Endothelial cell of umbilical vein (primary cell): Measurements from ENCODE around the gene PRF1. TPM values are rescaled to one million over a fixed set of nuclear protein-coding genes. Genes with fewer than 3 reads are reported as not detected.

Experiments
- BruUV-seq: library from RNA; stranded (reverse); fragments of 400-500 nt; replicated peaks from 2 replicates; lab custom pipeline; 2021; lab: Mats Ljungman, UMichigan
- CTCF ChIA-PET: fragments of 300-600, 350-600 bp; sonication (Branson Sonifier 250); formaldehyde crosslinking; loops from one replicate; lab custom pipeline; 2021; ENCODE audit warnings: antibody characterized with exemption, inconsistent platforms; lab: Charles Lee
- POLR2A ChIA-PET: fragments of 300-600, 350-600 bp; sonication (Branson Sonifier 250); formaldehyde crosslinking; loops from one replicate; lab custom pipeline; 2021; ENCODE audit warnings: antibody characterized with exemption, inconsistent platforms; lab: Charles Lee
- DNase-seq: peaks from one replicate; pipeline ENCODE4 v3.0.0-alpha.2; 2011; ENCODE audit warnings: low read depth, low spot score
- FAIRE-seq: peaks from 2 replicates; lab custom pipeline; 2011; peaks lifted over from hg19 to GRCh38; lab: Jason Lieb, UNC
- H2AFZ ChIP-seq: 2 replicates; pipeline ENCODE4 v1.6.0; 2012; ENCODE audit warnings: low read depth, low read length, control low read depth, inconsistent platforms
- H3K27ac ChIP-seq: 2 replicates; pipeline ENCODE4 v1.5.1; 2011; ENCODE audit warnings: low read depth, mild to moderate bottlenecking, control low read depth, low read length, moderate library complexity; ENCODE audit not compliant: insufficient read depth
- H3K27me3 ChIP-seq, 2 experiments: 2 replicates each; pipeline versions ENCODE4 v1.6.0 to v1.6.1; 2011; ENCODE audit warnings: low read length in 2 of 2, mixed read lengths in 1 of 2; ENCODE audit not compliant: control insufficient read depth in 2 of 2, insufficient read depth in 2 of 2
- H3K36me3 ChIP-seq, 2 experiments: 2 replicates in 1 of 2; 3 replicates in 1 of 2; pipeline ENCODE4 v1.5.1; 2011; ENCODE audit warnings: low read length in 2 of 2, mild to moderate bottlenecking in 1 of 2, moderate library complexity in 1 of 2; ENCODE audit not compliant: control insufficient read depth in 2 of 2, insufficient read depth in 2 of 2; ENCODE audit errors: extremely low read depth in 1 of 2
- H3K4me1 ChIP-seq: 3 replicates; pipeline ENCODE4 v1.5.1; 2011; ENCODE audit warnings: mild to moderate bottlenecking, low read length; ENCODE audit not compliant: control insufficient read depth, insufficient read depth; ENCODE audit errors: extremely low read depth
- H3K4me2 ChIP-seq: 2 replicates; pipeline ENCODE4 v1.6.1; 2011; ENCODE audit warnings: low read length, control low read depth, mixed read lengths; ENCODE audit not compliant: insufficient read depth
- H3K4me3 ChIP-seq, 3 experiments: fragments of 200-600 bp in 1 of 3; sonication (generic), shearing (Covaris generic) in 1 of 3; replicated peaks in 1 of 3; 2 replicates each; pipeline ENCODE4 v1.5.1; 2011 to 2016; ENCODE audit warnings: control low read depth in 3 of 3, low read length in 3 of 3, mild to moderate bottlenecking in 2 of 3, inconsistent platforms in 1 of 3, low read depth in 1 of 3, moderate library complexity in 1 of 3; ENCODE audit not compliant: insufficient read depth in 1 of 3
- H3K79me2 ChIP-seq: 2 replicates; pipeline ENCODE4 v1.6.0; 2012; ENCODE audit warnings: low read length, inconsistent platforms; ENCODE audit not compliant: control insufficient read depth, insufficient read depth
- H3K9ac ChIP-seq: replicated peaks from 2 replicates; pipeline ENCODE3; 2011; ENCODE audit warnings: low read length, control low read depth; ENCODE audit not compliant: insufficient read depth; ENCODE audit errors: extremely low read depth
- H3K9me1 ChIP-seq: replicated peaks from 3 replicates; pipeline ENCODE4 v1.6.0; 2011; ENCODE audit warnings: mild to moderate bottlenecking, low read length; ENCODE audit not compliant: control insufficient read depth, insufficient read depth; ENCODE audit errors: extremely low read depth
- H3K9me3 ChIP-seq: replicated peaks from 2 replicates; pipeline ENCODE4 v1.5.1; 2012; ENCODE audit warnings: low read length, inconsistent platforms; ENCODE audit not compliant: control insufficient read depth, insufficient read depth
- H4K20me1 ChIP-seq: replicated peaks from 2 replicates; pipeline ENCODE3; 2011; ENCODE audit warnings: mild to moderate bottlenecking, low read length; ENCODE audit not compliant: control insufficient read depth, insufficient read depth; ENCODE audit errors: extremely low read depth
- CTCF ChIP-seq, 2 donors: IDR thresholded peaks; 1 replicate in 1 of 2; 2 replicates in 1 of 2; pipeline ENCODE4 v1.5.1; 2011; ENCODE audit warnings: low read length in 2 of 2, mild to moderate bottlenecking in 2 of 2, moderate library complexity in 2 of 2, control low read depth in 1 of 2, inconsistent platforms in 1 of 2, low read depth in 1 of 2; ENCODE audit not compliant: insufficient read depth in 1 of 2; ENCODE audit errors: extremely low read depth in 1 of 2
- EZH2 ChIP-seq: IDR thresholded peaks from 2 replicates; pipeline ENCODE4 v1.6.1; 2012; ENCODE audit warnings: borderline replicate concordance, low read depth, mild to moderate bottlenecking, moderate library complexity, low read length, inconsistent platforms; ENCODE audit not compliant: severe bottlenecking
- FOS ChIP-seq: IDR thresholded peaks from 2 replicates; pipeline ENCODE4 v1.6.1; 2011; ENCODE audit warnings: mild to moderate bottlenecking, low read length, moderate library complexity, borderline replicate concordance; ENCODE audit not compliant: insufficient read depth
- GATA2 ChIP-seq: IDR thresholded peaks from 2 replicates; pipeline ENCODE4 v1.7.0; 2011; ENCODE audit warnings: low read depth, mild to moderate bottlenecking, moderate library complexity, mixed read lengths, low read length; ENCODE audit not compliant: insufficient read length, insufficient read depth
- JUN ChIP-seq: IDR thresholded peaks from 2 replicates; pipeline ENCODE4 v1.6.1; 2011; ENCODE audit warnings: borderline replicate concordance, low read depth; ENCODE audit not compliant: insufficient read length, insufficient read depth
- MAX ChIP-seq: IDR thresholded peaks from 2 replicates; pipeline ENCODE4 v1.6.1; 2011; ENCODE audit not compliant: insufficient read depth, insufficient read length
- MYC ChIP-seq: IDR thresholded peaks from one replicate; pipeline ENCODE4 v1.6.1; 2011; ENCODE audit warnings: mild to moderate bottlenecking, low read depth, low read length
- POLR2A ChIP-seq: IDR thresholded peaks from 2 replicates; pipeline ENCODE4 v1.6.1; 2012; ENCODE audit warnings: low read depth, mild to moderate bottlenecking, control low read depth, low read length
- POLR2AphosphoS5 ChIP-seq: IDR thresholded peaks from 2 replicates; pipeline ENCODE4 v1.6.1; 2012; ENCODE audit warnings: low read depth, mild to moderate bottlenecking, control low read depth, low read length, moderate library complexity; ENCODE audit not compliant: insufficient read depth
- dilution Hi-C: fragments of 300-500 bp; cut with MboI; formaldehyde crosslinking; loops from one replicate; pipeline ENCODE4 v1.15.0; 2019; ENCODE audit warnings: low sequenced_read_pairs; ENCODE audit not compliant: extremely low pct_ligation_motif_present
- intact Hi-C: fragments of 100-400 bp; cut with micrococcal nuclease; formaldehyde crosslinking; loops from one replicate; pipeline ENCODE4 v1.10.0; 2022
- polyA plus RNA-seq, 4 experiments: library from polyadenylated mRNA; depleted of rRNA in 3 of 4; stranded (reverse) in 3 of 4; unstranded in 1 of 4; fragments of >200 nt; gene quantifications; 2 replicates each; pipeline versions ENCODE4 v1.2.1 to v1.2.3, GENCODE V29; 2011 to 2012; ENCODE audit warnings: missing spikeins in 1 of 4
- total RNA-seq: library from RNA; stranded (reverse); gene quantifications from 2 replicates; pipeline ENCODE4 v1.2.3, GENCODE V29; 2021

The PRF1 gene
- total and polyA plus RNA-seq, 2 donors (not counting 3 experiments of a cell fraction or from before 2014, with no cell fraction given), result not detected

- H3K4me2 ChIP-seq, result no peak overlapping the region
- no peaks in the 10 kb centered on the region for H4K20me1 ChIP-seq
- H3K27ac ChIP-seq, result no peak overlapping the region
- ChIA-PET CTCF (no interaction called here), POLR2A (no interaction called here)
- no peak overlapping the region for H3K4me3 ChIP-seq
- DNase-seq (no peak), FAIRE-seq (no peak)
- H3K9me3 ChIP-seq, result no peaks in the 10 kb centered on the region
- BruUV-seq, result no TSS peak
- TF ChIP-seq GATA2 (no peak), JUN (no peak), EZH2 (no peak), MAX (no peak), MYC (no peak), POLR2AphosphoS5 (no peak), POLR2A (no peak), FOS (no peak), CTCF (IDR thresholded peaks at IDR 0.05; ENCODE audit: extremely low read depth in 1 of 2, insufficient read depth in 1 of 2, low read depth in 1 of 2, low read length in 2 of 2) (no peak)
- H3K9ac ChIP-seq, result no peak overlapping the region
- H3K79me2 ChIP-seq, result no peaks in the 10 kb centered on the region
- intact Hi-C loops (no loop called here), dilution Hi-C loops (no loop called here)
- no peaks in the 10 kb centered on the region for H3K9me1 ChIP-seq
- H2AFZ ChIP-seq, result no peak overlapping the region
- H3K27me3 ChIP-seq, result peaks cover 2 to 4% of the 10 kb centered on the region in 2 experiments
- no peaks in the 10 kb centered on the region for H3K36me3 ChIP-seq
- no peaks in the 10 kb centered on the region for H3K4me1 ChIP-seq
Measured at GRCh38 chr10:70583669-70584037, 18.9 kb downstream of the PRF1 start.
